ENCODE data around the gene TXNDC12.
A peak's percentile ranks its signal among the peaks of the same experiment; 100 is the strongest.
"Not testable (repeated sequence)": the region's sequence is repeated elsewhere in the genome, so short reads cannot be mapped to it uniquely, and the experiment has no call there.

TXNDC12 gene

DNA sequence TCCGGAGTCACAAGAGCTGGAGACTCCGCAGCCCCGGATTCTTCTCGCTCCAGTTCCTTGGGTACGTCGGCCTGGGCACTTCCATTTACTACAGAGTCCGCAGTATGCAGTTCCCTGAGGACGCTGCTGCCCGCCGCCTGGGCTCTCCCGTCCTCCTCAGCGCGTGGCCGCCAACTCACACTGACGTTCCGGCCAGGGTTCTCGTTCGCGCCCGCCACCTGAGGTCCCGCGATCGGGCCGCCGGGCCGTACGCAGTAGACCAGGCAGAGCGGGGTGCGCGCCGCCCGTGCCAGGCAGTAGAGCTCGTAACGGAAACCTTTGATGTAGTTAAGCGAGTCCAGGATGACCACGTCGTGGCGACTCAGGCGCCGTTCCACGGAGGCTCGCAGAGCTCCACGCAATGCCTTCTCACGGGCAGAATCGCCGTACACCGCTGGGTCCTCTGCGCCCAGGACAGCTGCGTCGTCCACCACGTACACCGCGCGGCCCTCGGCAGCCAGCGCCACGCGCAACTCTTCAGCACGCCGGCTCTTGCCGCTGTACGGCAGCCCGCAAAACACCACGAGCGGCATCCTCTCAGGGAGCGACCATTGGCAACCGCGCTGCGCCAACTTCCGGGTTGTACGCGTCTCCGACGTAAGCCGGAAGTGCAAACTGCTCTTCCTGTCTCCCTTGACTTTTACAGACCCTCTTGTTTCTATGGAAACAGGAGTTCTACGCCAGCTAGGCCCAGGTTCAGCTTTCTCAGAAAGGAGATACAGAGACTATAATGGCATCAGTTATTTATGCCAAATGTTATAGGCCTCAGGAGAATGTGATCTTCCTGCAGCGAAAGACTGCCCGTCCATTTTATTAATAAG is 21.6 kb downstream of the TXNDC12 start, which contains the start of gene KTI12:
KTI12 (minus strand) TSS at position 621 of the 860 bp plus-strand sequence; CDS start at position 572, 49 bp downstream.
- H3K36me3 ChIP-seq (replicated peaks) = no peaks in the 10 kb centered on the region
- in situ Hi-C loops (cut with HindIII; ENCODE audit: low pct_ligation_motif_present, low sequenced_read_pairs) = no loop called here
- DNase-seq = peak; percentile 85
- H3K27me3 ChIP-seq (replicated peaks) = no peaks in the 10 kb centered on the region
- no peak for TF ChIP-seq CTCF (IDR thresholded peaks at IDR 0.05; ENCODE audit: low read depth, low read length, missing control alignments)
- H3K4me3 ChIP-seq (ENCODE audit: low read depth, low read length) = peak within 1 kb of the TSS; percentile 99
- H3K27ac ChIP-seq = peak within 1 kb of the TSS; percentile 96

DNA sequence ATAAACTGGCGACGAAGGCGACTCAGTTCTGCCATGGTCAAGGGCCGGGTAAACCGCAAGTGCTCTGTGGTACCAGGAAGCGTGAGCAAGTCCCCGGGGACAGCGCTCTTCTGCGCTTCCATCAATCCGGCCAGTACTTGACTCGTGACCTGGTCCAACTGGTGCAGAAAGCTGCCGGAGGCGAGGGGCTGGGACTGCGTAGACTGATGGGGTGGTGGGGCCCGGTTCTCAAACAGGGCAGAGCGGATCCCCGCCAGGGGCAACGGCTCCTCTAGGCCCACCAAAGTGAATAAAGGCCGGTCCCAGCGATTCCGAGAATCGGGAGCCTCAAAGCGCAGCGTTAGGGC is 22.2 kb downstream of the TXNDC12 start:
- DNase-seq = peak; percentile 64
- Histone ChIP-seq H3K27me3 (replicated peaks) (no peaks in the 10 kb centered on the region), H3K27ac (peak overlapping the region; percentile 96), H3K4me3 (ENCODE audit: low read depth, low read length) (peak overlapping the region; percentile 99), H3K36me3 (replicated peaks) (no peaks in the 10 kb centered on the region)
- TF ChIP-seq CTCF (IDR thresholded peaks at IDR 0.05; ENCODE audit: low read depth, low read length, missing control alignments) = no peak
- in situ Hi-C loops (cut with HindIII; ENCODE audit: low pct_ligation_motif_present, low sequenced_read_pairs) = no loop called here

GRCh38 chr1:52032124-52032784 is 22.7 kb downstream of the TXNDC12 start:
- DNase-seq = no peak
- in situ Hi-C loops (cut with HindIII; ENCODE audit: low pct_ligation_motif_present, low sequenced_read_pairs) = no loop called here
- Histone ChIP-seq H3K27ac (peak overlapping the region; percentile 96), H3K4me3 (ENCODE audit: low read depth, low read length) (peak overlapping the region; percentile 99), H3K27me3 (replicated peaks) (no peaks in the 10 kb centered on the region), H3K36me3 (replicated peaks) (no peaks in the 10 kb centered on the region)
- TF ChIP-seq CTCF (IDR thresholded peaks at IDR 0.05; ENCODE audit: low read depth, low read length, missing control alignments) = no peak

GRCh38 chr1:52028839-52029238 is 26.2 kb downstream of the TXNDC12 start:
- H3K4me3 ChIP-seq (ENCODE audit: low read depth, low read length); H3K36me3 ChIP-seq (replicated peaks); H3K27me3 ChIP-seq (replicated peaks); H3K27ac ChIP-seq; DNase-seq; in situ Hi-C loops (cut with HindIII; ENCODE audit: low pct_ligation_motif_present, low sequenced_read_pairs): not testable (repeated sequence)

- H3K27ac ChIP-seq = no peak overlapping the region
- H3K4me3 ChIP-seq (ENCODE audit: low read depth, low read length) = no peak overlapping the region
- in situ Hi-C loops (cut with HindIII; ENCODE audit: low pct_ligation_motif_present, low sequenced_read_pairs) = no loop called here
- H3K27me3 ChIP-seq (replicated peaks) = no peaks in the 10 kb centered on the region
- no peak for TF ChIP-seq CTCF (IDR thresholded peaks at IDR 0.05; ENCODE audit: low read depth, low read length, missing control alignments)
- H3K36me3 ChIP-seq (replicated peaks) = peaks cover 11% of the 10 kb centered on the region
- DNase-seq = no peak
These were observed 26.7 kb downstream of the TXNDC12 start for GRCh38 chr1:52028328-52028727.

GRCh38 chr1:52026278-52026677 is 28.7 kb downstream of the TXNDC12 start:
- DNase-seq = no peak
- in situ Hi-C loops (cut with HindIII; ENCODE audit: low pct_ligation_motif_present, low sequenced_read_pairs) = no loop called here
- Histone ChIP-seq H3K27me3 (replicated peaks) (no peaks in the 10 kb centered on the region), H3K36me3 (replicated peaks) (peaks cover 24% of the 10 kb centered on the region), H3K27ac (no peak overlapping the region), H3K4me3 (ENCODE audit: low read depth, low read length) (no peak overlapping the region)
- no peak for TF ChIP-seq CTCF (IDR thresholded peaks at IDR 0.05; ENCODE audit: low read depth, low read length, missing control alignments)
